ENCODE data around the gene PLCD1. TPM values are rescaled to one million over a fixed set of nuclear protein-coding genes. Genes with fewer than 3 reads are reported as not detected.

PLCD1 gene
- total and polyA plus RNA-seq, 2 of the 13 experiments (the other 11 are each of a cell fraction or from before 2014, with no cell fraction given): 10.1 to 12.4 TPM

DNA sequence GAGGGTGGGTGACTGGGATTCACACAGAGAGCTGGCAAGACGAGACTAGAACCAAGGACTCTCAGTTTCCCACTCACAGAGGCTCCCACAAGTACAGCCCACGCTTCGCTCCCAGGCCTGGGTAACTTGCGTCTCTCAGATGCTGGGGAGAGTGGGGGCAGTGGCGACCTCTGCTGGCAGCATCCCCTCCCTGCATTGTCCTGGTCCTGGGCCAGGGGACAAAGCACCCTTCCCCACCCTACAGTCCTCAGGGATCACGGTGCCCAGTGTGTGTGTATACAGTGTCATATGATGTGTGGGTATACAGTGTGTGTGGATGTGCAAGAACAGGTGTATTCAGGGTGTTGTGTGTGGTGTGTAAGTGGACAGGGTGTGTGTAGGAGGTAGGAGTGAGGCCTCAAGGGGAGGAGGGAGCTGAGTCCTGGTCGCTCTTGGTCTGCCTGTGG, 26.0 kb downstream of the PLCD1 start (continued):
- TF ChIP-seq, protein P1, sequence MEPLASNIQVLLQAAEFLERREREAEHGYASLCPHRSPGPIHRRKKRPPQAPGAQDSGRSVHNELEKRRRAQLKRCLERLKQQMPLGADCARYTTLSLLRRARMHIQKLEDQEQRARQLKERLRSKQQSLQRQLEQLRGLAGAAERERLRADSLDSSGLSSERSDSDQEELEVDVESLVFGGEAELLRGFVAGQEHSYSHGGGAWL (CRISPR knock-in tag; IDR thresholded peaks at IDR 0.05): no peak
- no peak for TF ChIP-seq ZNF562 (CRISPR knock-in tag; IDR thresholded peaks at IDR 0.05; ENCODE audit: borderline replicate concordance)
- no peak for TF ChIP-seq ZNF136 (CRISPR knock-in tag; IDR thresholded peaks at IDR 0.05; ENCODE audit: low read depth)
- TF ChIP-seq GZF1 (CRISPR knock-in tag; IDR thresholded peaks at IDR 0.05): no peak
- TF ChIP-seq ZNF17 (CRISPR knock-in tag; IDR thresholded peaks at IDR 0.05): no peak
- TF ChIP-seq, protein P2, sequence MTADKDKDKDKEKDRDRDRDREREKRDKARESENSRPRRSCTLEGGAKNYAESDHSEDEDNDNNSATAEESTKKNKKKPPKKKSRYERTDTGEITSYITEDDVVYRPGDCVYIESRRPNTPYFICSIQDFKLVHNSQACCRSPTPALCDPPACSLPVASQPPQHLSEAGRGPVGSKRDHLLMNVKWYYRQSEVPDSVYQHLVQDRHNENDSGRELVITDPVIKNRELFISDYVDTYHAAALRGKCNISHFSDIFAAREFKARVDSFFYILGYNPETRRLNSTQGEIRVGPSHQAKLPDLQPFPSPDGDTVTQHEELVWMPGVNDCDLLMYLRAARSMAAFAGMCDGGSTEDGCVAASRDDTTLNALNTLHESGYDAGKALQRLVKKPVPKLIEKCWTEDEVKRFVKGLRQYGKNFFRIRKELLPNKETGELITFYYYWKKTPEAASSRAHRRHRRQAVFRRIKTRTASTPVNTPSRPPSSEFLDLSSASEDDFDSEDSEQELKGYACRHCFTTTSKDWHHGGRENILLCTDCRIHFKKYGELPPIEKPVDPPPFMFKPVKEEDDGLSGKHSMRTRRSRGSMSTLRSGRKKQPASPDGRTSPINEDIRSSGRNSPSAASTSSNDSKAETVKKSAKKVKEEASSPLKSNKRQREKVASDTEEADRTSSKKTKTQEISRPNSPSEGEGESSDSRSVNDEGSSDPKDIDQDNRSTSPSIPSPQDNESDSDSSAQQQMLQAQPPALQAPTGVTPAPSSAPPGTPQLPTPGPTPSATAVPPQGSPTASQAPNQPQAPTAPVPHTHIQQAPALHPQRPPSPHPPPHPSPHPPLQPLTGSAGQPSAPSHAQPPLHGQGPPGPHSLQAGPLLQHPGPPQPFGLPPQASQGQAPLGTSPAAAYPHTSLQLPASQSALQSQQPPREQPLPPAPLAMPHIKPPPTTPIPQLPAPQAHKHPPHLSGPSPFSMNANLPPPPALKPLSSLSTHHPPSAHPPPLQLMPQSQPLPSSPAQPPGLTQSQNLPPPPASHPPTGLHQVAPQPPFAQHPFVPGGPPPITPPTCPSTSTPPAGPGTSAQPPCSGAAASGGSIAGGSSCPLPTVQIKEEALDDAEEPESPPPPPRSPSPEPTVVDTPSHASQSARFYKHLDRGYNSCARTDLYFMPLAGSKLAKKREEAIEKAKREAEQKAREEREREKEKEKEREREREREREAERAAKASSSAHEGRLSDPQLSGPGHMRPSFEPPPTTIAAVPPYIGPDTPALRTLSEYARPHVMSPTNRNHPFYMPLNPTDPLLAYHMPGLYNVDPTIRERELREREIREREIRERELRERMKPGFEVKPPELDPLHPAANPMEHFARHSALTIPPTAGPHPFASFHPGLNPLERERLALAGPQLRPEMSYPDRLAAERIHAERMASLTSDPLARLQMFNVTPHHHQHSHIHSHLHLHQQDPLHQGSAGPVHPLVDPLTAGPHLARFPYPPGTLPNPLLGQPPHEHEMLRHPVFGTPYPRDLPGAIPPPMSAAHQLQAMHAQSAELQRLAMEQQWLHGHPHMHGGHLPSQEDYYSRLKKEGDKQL (CRISPR knock-in tag; IDR thresholded peaks at IDR 0.05; ENCODE audit: low read depth): no peak
- TF ChIP-seq, protein P3, sequence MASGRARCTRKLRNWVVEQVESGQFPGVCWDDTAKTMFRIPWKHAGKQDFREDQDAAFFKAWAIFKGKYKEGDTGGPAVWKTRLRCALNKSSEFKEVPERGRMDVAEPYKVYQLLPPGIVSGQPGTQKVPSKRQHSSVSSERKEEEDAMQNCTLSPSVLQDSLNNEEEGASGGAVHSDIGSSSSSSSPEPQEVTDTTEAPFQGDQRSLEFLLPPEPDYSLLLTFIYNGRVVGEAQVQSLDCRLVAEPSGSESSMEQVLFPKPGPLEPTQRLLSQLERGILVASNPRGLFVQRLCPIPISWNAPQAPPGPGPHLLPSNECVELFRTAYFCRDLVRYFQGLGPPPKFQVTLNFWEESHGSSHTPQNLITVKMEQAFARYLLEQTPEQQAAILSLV (CRISPR knock-in tag; IDR thresholded peaks at IDR 0.05; ENCODE audit: borderline replicate concordance): 0 out of 2 replicates have a peak, but pooled peaks have one; percentile 41
- TF ChIP-seq KLF9 (CRISPR knock-in tag; IDR thresholded peaks at IDR 0.05; ENCODE audit: low read depth): no peak
- no peak for TF ChIP-seq KLF11 (CRISPR knock-in tag; IDR thresholded peaks at IDR 0.05)
- no peak for TF ChIP-seq ZNF296 (CRISPR knock-in tag; conservative IDR thresholded peaks at IDR 0.05)
- TF ChIP-seq, protein P4, sequence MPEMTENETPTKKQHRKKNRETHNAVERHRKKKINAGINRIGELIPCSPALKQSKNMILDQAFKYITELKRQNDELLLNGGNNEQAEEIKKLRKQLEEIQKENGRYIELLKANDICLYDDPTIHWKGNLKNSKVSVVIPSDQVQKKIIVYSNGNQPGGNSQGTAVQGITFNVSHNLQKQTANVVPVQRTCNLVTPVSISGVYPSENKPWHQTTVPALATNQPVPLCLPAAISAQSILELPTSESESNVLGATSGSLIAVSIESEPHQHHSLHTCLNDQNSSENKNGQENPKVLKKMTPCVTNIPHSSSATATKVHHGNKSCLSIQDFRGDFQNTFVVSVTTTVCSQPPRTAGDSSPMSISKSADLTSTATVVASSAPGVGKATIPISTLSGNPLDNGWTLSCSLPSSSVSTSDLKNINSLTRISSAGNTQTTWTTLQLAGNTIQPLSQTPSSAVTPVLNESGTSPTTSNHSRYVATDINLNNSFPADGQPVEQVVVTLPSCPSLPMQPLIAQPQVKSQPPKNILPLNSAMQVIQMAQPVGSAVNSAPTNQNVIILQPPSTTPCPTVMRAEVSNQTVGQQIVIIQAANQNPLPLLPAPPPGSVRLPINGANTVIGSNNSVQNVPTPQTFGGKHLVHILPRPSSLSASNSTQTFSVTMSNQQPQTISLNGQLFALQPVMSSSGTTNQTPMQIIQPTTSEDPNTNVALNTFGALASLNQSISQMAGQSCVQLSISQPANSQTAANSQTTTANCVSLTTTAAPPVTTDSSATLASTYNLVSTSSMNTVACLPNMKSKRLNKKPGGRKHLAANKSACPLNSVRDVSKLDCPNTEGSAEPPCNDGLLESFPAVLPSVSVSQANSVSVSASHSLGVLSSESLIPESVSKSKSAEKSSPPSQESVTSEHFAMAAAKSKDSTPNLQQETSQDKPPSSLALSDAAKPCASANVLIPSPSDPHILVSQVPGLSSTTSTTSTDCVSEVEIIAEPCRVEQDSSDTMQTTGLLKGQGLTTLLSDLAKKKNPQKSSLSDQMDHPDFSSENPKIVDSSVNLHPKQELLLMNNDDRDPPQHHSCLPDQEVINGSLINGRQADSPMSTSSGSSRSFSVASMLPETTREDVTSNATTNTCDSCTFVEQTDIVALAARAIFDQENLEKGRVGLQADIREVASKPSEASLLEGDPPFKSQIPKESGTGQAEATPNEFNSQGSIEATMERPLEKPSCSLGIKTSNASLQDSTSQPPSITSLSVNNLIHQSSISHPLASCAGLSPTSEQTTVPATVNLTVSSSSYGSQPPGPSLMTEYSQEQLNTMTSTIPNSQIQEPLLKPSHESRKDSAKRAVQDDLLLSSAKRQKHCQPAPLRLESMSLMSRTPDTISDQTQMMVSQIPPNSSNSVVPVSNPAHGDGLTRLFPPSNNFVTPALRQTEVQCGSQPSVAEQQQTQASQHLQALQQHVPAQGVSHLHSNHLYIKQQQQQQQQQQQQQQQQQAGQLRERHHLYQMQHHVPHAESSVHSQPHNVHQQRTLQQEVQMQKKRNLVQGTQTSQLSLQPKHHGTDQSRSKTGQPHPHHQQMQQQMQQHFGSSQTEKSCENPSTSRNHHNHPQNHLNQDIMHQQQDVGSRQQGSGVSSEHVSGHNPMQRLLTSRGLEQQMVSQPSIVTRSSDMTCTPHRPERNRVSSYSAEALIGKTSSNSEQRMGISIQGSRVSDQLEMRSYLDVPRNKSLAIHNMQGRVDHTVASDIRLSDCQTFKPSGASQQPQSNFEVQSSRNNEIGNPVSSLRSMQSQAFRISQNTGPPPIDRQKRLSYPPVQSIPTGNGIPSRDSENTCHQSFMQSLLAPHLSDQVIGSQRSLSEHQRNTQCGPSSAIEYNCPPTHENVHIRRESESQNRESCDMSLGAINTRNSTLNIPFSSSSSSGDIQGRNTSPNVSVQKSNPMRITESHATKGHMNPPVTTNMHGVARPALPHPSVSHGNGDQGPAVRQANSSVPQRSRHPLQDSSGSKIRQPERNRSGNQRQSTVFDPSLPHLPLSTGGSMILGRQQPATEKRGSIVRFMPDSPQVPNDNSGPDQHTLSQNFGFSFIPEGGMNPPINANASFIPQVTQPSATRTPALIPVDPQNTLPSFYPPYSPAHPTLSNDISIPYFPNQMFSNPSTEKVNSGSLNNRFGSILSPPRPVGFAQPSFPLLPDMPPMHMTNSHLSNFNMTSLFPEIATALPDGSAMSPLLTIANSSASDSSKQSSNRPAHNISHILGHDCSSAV (CRISPR knock-in tag; IDR thresholded peaks at IDR 0.05; ENCODE audit: borderline replicate concordance): no peak
- TF ChIP-seq PAF1 (CRISPR knock-in tag; IDR thresholded peaks at IDR 0.05): no peak
- TF ChIP-seq ZNF343 (CRISPR knock-in tag; IDR thresholded peaks at IDR 0.05): no peak

All from HepG2 (cell line).